ENCODE results near the gene COL11A1.

DNA sequence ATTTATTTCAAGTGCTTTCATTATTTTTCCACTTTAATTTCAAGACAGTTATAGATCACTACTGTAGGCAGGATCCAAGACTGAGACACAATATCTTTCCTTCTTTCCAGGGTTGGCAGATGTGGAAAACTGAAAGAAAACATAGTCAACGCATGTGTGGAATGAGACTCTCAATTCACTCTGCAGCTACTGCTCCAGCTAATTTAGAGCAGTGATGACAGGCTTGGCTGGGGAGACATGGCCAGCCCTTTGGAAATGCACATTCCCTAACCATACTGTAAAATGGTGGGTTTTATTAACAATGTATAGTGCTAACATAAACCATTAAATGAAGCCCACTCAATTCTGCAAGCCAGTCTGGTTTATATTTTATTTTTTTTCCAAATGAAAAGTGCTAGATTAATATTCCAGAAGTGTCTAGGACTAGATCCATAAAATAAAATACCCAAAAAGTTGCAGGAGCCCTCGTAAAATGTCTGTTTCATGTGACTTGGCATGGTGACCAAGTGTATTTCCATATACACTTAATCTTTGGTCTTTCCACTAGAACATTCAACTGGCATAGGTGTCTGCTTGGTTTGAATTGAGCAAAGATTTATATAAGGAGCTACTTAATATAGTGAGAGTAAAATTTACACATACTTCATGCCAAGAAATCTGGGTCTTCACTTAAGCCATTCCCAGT lies 32.9 kb downstream of the COL11A1 start:
- TF ChIP-seq, protein P1, sequence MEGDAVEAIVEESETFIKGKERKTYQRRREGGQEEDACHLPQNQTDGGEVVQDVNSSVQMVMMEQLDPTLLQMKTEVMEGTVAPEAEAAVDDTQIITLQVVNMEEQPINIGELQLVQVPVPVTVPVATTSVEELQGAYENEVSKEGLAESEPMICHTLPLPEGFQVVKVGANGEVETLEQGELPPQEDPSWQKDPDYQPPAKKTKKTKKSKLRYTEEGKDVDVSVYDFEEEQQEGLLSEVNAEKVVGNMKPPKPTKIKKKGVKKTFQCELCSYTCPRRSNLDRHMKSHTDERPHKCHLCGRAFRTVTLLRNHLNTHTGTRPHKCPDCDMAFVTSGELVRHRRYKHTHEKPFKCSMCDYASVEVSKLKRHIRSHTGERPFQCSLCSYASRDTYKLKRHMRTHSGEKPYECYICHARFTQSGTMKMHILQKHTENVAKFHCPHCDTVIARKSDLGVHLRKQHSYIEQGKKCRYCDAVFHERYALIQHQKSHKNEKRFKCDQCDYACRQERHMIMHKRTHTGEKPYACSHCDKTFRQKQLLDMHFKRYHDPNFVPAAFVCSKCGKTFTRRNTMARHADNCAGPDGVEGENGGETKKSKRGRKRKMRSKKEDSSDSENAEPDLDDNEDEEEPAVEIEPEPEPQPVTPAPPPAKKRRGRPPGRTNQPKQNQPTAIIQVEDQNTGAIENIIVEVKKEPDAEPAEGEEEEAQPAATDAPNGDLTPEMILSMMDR (IDR thresholded peaks at IDR 0.05): no peak
- TF ChIP-seq POLR2A (IDR thresholded peaks at IDR 0.05): no peak

Measured in esophagus squamous epithelium (tissue), 4 donors.